HCT116 (cell line): ENCODE measurements around the gene TTLL10. TPM values are rescaled to one million over a fixed set of nuclear protein-coding genes. Genes with fewer than 3 reads are reported as not detected.

Experiments used
- ATAC-seq: fragments of 200-7000 bp; cut with Tn5 transposase; 2 replicates; pipeline ENCODE4 v1.9.1; 2020; ENCODE audit warnings: mild to moderate bottlenecking, moderate library complexity
- BruUV-seq: library from RNA; stranded (reverse); fragments of 400-500 nt; replicated peaks from 2 replicates; lab custom pipeline; 2021; lab: Mats Ljungman, UMichigan
- CTCF ChIA-PET: fragments of 300-600 bp; sonication (Branson Sonifier 250); formaldehyde crosslinking; loops from one replicate; lab custom pipeline; 2021; ENCODE audit warnings: antibody characterized with exemption; lab: Charles Lee
- POLR2A ChIA-PET: fragments of 300-600, 350-600 bp; sonication (Branson Sonifier 250); formaldehyde crosslinking; loops from one replicate; lab custom pipeline; 2021; ENCODE audit warnings: antibody characterized with exemption; lab: Charles Lee
- RAD21 ChIA-PET, 2 experiments: fragments of 300-600 bp; sonication (Branson Sonifier 250); formaldehyde crosslinking; loops; one replicate each; lab custom pipeline; 2023; ENCODE audit warnings: low total read pairs in 2 of 2; ENCODE audit not compliant: uncharacterized antibody in 2 of 2, unreplicated experiment in 2 of 2, low non-redundant PET in 1 of 2; lab: Charles Lee
- DNase-seq: peaks from one replicate; pipeline ENCODE4 v3.0.0-alpha.2; 2010; ENCODE audit warnings: low read depth, low spot score
- H2AFZ ChIP-seq: fragments of 200-600 bp; shearing (Covaris generic), sonication (generic); 2 replicates; pipeline ENCODE4 v1.6.1; 2017; ENCODE audit warnings: low read depth, mixed run types, mixed read lengths, antibody characterized with exemption, low read length; ENCODE audit not compliant: poor library complexity, severe bottlenecking
- H3K27ac ChIP-seq: 2 replicates; pipeline ENCODE4 v1.5.1; 2012; ENCODE audit warnings: low read depth, low read length
- H3K27me3 ChIP-seq: fragments of 200-600 bp; sonication (generic); 2 replicates; pipeline ENCODE4 v1.6.1; 2016; ENCODE audit warnings: mixed run types, low read length, mixed read lengths; ENCODE audit not compliant: insufficient read depth
- H3K36me3 ChIP-seq, 2 experiments: fragments of 200-500 bp in 1 of 2; fragments of 200-600 bp in 1 of 2; sonication (Bioruptor generic) in 1 of 2; sonication (generic) in 1 of 2; 2 replicates each; pipeline versions ENCODE4 v1.5.1 to v1.6.1; 2014 to 2016; ENCODE audit warnings: low read length in 2 of 2, inconsistent platforms in 1 of 2, mixed read lengths in 1 of 2, mixed run types in 1 of 2; ENCODE audit not compliant: insufficient read depth in 2 of 2, control insufficient read depth in 1 of 2
- H3K4me1 ChIP-seq, 2 experiments: fragments of 200-600 bp in 1 of 2; sonication (generic) in 1 of 2; 2 replicates each; pipeline versions ENCODE4 v1.5.1 to v1.6.1; 2012 to 2017; ENCODE audit warnings: low read length in 2 of 2, inconsistent platforms in 1 of 2, mild to moderate bottlenecking in 1 of 2, mixed read lengths in 1 of 2, mixed run types in 1 of 2, moderate library complexity in 1 of 2; ENCODE audit not compliant: insufficient read depth in 2 of 2, control insufficient read depth in 1 of 2
- H3K4me2 ChIP-seq: fragments of 200-600 bp; sonication (generic); 2 replicates; pipeline ENCODE4 v1.6.1; 2017; ENCODE audit warnings: mixed run types, low read length, mixed read lengths
- H3K4me3 ChIP-seq, 2 experiments: fragments of 200-600 bp in 1 of 2; sonication (generic) in 1 of 2; replicated peaks in 1 of 2; 2 replicates each; pipeline ENCODE4 v1.5.1; 2011 to 2016; ENCODE audit warnings: low read length in 2 of 2, control low read depth in 1 of 2, low read depth in 1 of 2, mild to moderate bottlenecking in 1 of 2, mixed read lengths in 1 of 2, mixed run types in 1 of 2
- H3K79me2 ChIP-seq: fragments of 200-600 bp; sonication (generic); 2 replicates; pipeline ENCODE4 v1.6.1; 2017; ENCODE audit warnings: mild to moderate bottlenecking, mixed run types, low read length, moderate library complexity, mixed read lengths; ENCODE audit not compliant: insufficient read depth
- H3K9ac ChIP-seq: fragments of 200-600 bp; sonication (generic); 2 replicates; pipeline ENCODE4 v1.6.1; 2016; ENCODE audit warnings: low read length, mixed read lengths
- H3K9me2 ChIP-seq: fragments of 200-600 bp; sonication (generic), shearing (Covaris generic); 2 replicates; pipeline ENCODE4 v1.6.1; 2017; ENCODE audit warnings: mixed run types, mild to moderate bottlenecking, moderate library complexity; ENCODE audit not compliant: insufficient read depth
- H3K9me3 ChIP-seq, 2 experiments: fragments of 200-500 bp in 1 of 2; fragments of 200-600 bp in 1 of 2; sonication (Bioruptor generic) in 1 of 2; sonication (generic) in 1 of 2; 2 replicates each; pipeline ENCODE4 v1.6.1; 2014 to 2017; ENCODE audit warnings: low read length in 2 of 2, mixed read lengths in 2 of 2, inconsistent platforms in 1 of 2, low read depth in 1 of 2, mild to moderate bottlenecking in 1 of 2, mixed run types in 1 of 2, moderate library complexity in 1 of 2; ENCODE audit not compliant: control insufficient read depth in 1 of 2, insufficient read depth in 1 of 2
- H4K20me1 ChIP-seq: fragments of 200-600 bp; sonication (generic), shearing (Covaris generic); 2 replicates; pipeline ENCODE4 v1.6.1; 2017; ENCODE audit warnings: mixed run types, mild to moderate bottlenecking, moderate library complexity; ENCODE audit not compliant: insufficient read depth
- CBX3 ChIP-seq: IDR thresholded peaks from 2 replicates; pipeline ENCODE4 v1.6.1; 2012; ENCODE audit warnings: low read depth
- CEBPB ChIP-seq: IDR thresholded peaks from 2 replicates; pipeline ENCODE4 v1.6.1; 2012; ENCODE audit warnings: low read depth
- EGR1 ChIP-seq: IDR thresholded peaks from 2 replicates; pipeline ENCODE4 v1.6.1; 2012; ENCODE audit warnings: low read depth
- POLR2AphosphoS5 ChIP-seq: IDR thresholded peaks from 2 replicates; pipeline ENCODE4 v1.6.1; 2011; ENCODE audit warnings: mild to moderate bottlenecking, low read depth, low read length, moderate library complexity
- REST ChIP-seq: IDR thresholded peaks from 2 replicates; pipeline ENCODE4 v1.6.1; 2012; ENCODE audit warnings: low read depth
- ZFX ChIP-seq: fragments of 450-650 bp; IDR thresholded peaks from 2 replicates; pipeline ENCODE4 v1.6.1; 2017
- intact Hi-C: fragments of 100-400 bp; cut with micrococcal nuclease; formaldehyde crosslinking; loops from 2 replicates; pipeline ENCODE4 v1.10.0; 2022
- total RNA-seq: library from RNA; stranded (reverse); gene quantifications from one replicate; pipeline ENCODE4 v1.2.1, GENCODE V29; 2021; ENCODE audit not compliant: unreplicated experiment

The TTLL10 gene
- total RNA-seq, 1 experiment from 2014 or later: 0.10 TPM

DNA sequence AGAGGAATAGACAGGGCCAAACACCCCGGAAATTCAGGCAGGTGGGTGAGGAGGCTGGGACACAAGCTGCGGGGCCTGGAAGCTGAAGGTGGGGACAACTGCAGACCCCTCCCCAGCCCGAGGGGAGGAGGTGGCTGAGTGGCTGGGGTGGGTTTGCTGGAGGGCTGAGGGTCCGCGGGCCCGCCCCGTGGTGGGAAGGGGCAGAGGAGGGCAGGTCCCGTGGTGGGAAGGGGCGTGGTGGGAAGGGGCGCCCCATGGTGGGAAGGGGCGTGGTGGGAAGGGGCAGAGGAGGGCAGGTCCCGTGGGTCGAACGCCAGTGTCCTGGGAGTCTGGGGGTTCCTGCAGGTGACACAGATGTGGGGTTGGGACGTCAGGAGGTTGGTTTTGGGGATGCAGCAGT lies 24.3 kb upstream of the TTLL10 start (continued):
- TF ChIP-seq REST (no peak), EGR1 (no peak), CEBPB (no peak)

- peaks cover 8 to 17% of the 10 kb centered on the region in 2 experiments; a peak in 2 of 4 replicates for H3K9me3 ChIP-seq
- BruUV-seq: no TSS peak
- DNase-seq (no peak), ATAC-seq (peak; percentile 59; the same call in 1 of the 2 replicates)
- no peak overlapping the region for H3K9ac ChIP-seq
- ChIA-PET POLR2A (no interaction called here), RAD21 (no interaction called here), CTCF (no interaction called here)
- TF ChIP-seq POLR2AphosphoS5 (no peak), ZFX (0 out of 2 replicates have a peak, but pooled peaks have one; percentile 30), CBX3 (no peak)
- H3K4me1 ChIP-seq: peaks cover 5 to 13% of the 10 kb centered on the region in 2 experiments
- no peaks in the 10 kb centered on the region for H3K36me3 ChIP-seq
- no peak overlapping the region for H2AFZ ChIP-seq
- H3K4me3 ChIP-seq: no peak overlapping the region
- no peaks in the 10 kb centered on the region for H3K27me3 ChIP-seq
- peak overlapping the region; percentile 25 for H3K4me2 ChIP-seq
- no peaks in the 10 kb centered on the region for H4K20me1 ChIP-seq
- H3K79me2 ChIP-seq: no peaks in the 10 kb centered on the region
- intact Hi-C loops: no loop called here
- H3K9me2 ChIP-seq: no peaks in the 10 kb centered on the region
- peak overlapping the region; percentile 37; the same call in 1 of the 2 replicates for H3K27ac ChIP-seq
Observed at GRCh38 chr1:1150100-1150499, 23.6 kb upstream of the TTLL10 start.
